Lung (tissue), 12 donors: Measurements from ENCODE around the gene AP2A2. TPM values are rescaled to one million over a fixed set of nuclear protein-coding genes. Genes with fewer than 3 reads are reported as not detected.

Experiments
- ATAC-seq: fragments of 200-7000 bp; cut with Tn5 transposase; one replicate; pipeline ENCODE4 v1.9.1; 2020; ENCODE audit warnings: moderate number of reproducible peaks; ENCODE audit not compliant: insufficient read depth, low FRiP score
- DNase-seq, 3 donors: peaks; one replicate each; pipeline ENCODE4 v3.0.0-alpha.2; 2013 to 2017
- H3K27ac ChIP-seq, 2 donors: one replicate each; pipeline ENCODE4 v1.5.1; 2013; ENCODE audit warnings: mild to moderate bottlenecking in 2 of 2, moderate library complexity in 2 of 2, control low read depth in 1 of 2, inconsistent platforms in 1 of 2, low read depth in 1 of 2, low read length in 1 of 2
- H3K27me3 ChIP-seq, 3 donors: one replicate each; pipeline ENCODE4 v1.5.1; 2013; ENCODE audit warnings: low read length in 2 of 3; ENCODE audit not compliant: control insufficient read depth in 3 of 3, insufficient read depth in 3 of 3
- H3K36me3 ChIP-seq, 4 donors: one replicate each; pipeline ENCODE4 v1.5.1; 2013; ENCODE audit warnings: low read length in 4 of 4, mild to moderate bottlenecking in 1 of 4, moderate library complexity in 1 of 4; ENCODE audit not compliant: control insufficient read depth in 4 of 4, insufficient read depth in 4 of 4
- H3K4me1 ChIP-seq, 5 donors: one replicate each; pipeline ENCODE4 v1.5.1; 2013; ENCODE audit warnings: low read length in 5 of 5, mild to moderate bottlenecking in 2 of 5, moderate library complexity in 1 of 5; ENCODE audit not compliant: control insufficient read depth in 5 of 5, insufficient read depth in 5 of 5
- H3K4me3 ChIP-seq: one replicate; pipeline ENCODE4 v1.5.1; 2013; ENCODE audit warnings: mild to moderate bottlenecking, control low read depth, moderate library complexity
- H3K9ac ChIP-seq, 2 donors: one replicate each; pipeline ENCODE4 v1.5.1; 2013; ENCODE audit warnings: low read length in 2 of 2, control low read depth in 1 of 2; ENCODE audit not compliant: insufficient read depth in 1 of 2
- H3K9me3 ChIP-seq, 4 donors: one replicate each; pipeline ENCODE4 v1.5.1; 2013; ENCODE audit warnings: low read length in 3 of 4, mild to moderate bottlenecking in 1 of 4, moderate library complexity in 1 of 4; ENCODE audit not compliant: control insufficient read depth in 4 of 4, insufficient read depth in 3 of 4
- CTCF ChIP-seq: IDR thresholded peaks from 2 replicates; pipeline ENCODE4 v1.5.1; 2012; ENCODE audit warnings: mild to moderate bottlenecking; ENCODE audit errors: control extremely low read depth, extremely low read depth
- WGBS, 2 donors: extraction: QIAGEN DNeasy Blood & Tissue Kit; methylation state at CpG; one replicate each; pipeline ENCODE4 v1.1.7; 2013; 5-methylcytosine and 5-hydroxymethylcytosine counted together
- polyA plus RNA-seq, 2 donors: library from polyadenylated mRNA; stranded (reverse); fragments of 200-250 nt; gene quantifications; one replicate each; pipeline ENCODE4 v1.2.1, GENCODE V29; 2013
- total RNA-seq, 2 donors: library from RNA; depleted of rRNA in 1 of 2; stranded (reverse); fragments of >200 nt in 1 of 2; gene quantifications; one replicate each; pipeline ENCODE4 v1.2.1, GENCODE V29; 2014 to 2021
- donor health status: control.
- donor health status: control.
- donor health status: Bipolar disorder and iron deficiency.
- donor health status: healthy.
- donor health status: DM: yes; HTN: yes; CAD: no.

AP2A2 gene
- total and polyA plus RNA-seq, 4 donors, result 33.8 to 93.2 (median 54.4) TPM

GRCh38 chr11:897253-898142 lies 28.2 kb upstream of the AP2A2 start:
- no peaks in the 10 kb centered on the region for H3K4me1 ChIP-seq
- no peak for TF ChIP-seq CTCF
- ATAC-seq, result no peak
- H3K9me3 ChIP-seq, result no peaks in the 10 kb centered on the region
- no peak overlapping the region for H3K27ac ChIP-seq
- no peaks in the 10 kb centered on the region for H3K27me3 ChIP-seq
- H3K9ac ChIP-seq, result no peak overlapping the region
- 86 to 92% methylated on average over 16 to 17 of the region's 17 CpGs for WGBS, 2 donors
- no peak overlapping the region for H3K4me3 ChIP-seq
- peaks cover 7 to 42% (median 16%) of the 10 kb centered on the region in 4 donors for H3K36me3 ChIP-seq
- DNase-seq, result peak in 1 of 3 donors; percentile 34

- DNase-seq (peak in 2 of 3 donors; percentile 32 to 52), ATAC-seq (no peak)
- no peak overlapping the region for H3K27ac ChIP-seq
- no peaks in the 10 kb centered on the region for H3K27me3 ChIP-seq
- no peaks in the 10 kb centered on the region for H3K9me3 ChIP-seq
- H3K9ac ChIP-seq, result no peak overlapping the region
- H3K4me3 ChIP-seq, result no peak overlapping the region
- peaks cover 7 to 48% (median 22%) of the 10 kb centered on the region in 4 donors for H3K36me3 ChIP-seq
- 81 to 86% methylated on average over 10 of the region's 10 CpGs for WGBS, 2 donors
- TF ChIP-seq CTCF, result no peak
- H3K4me1 ChIP-seq, result no peaks in the 10 kb centered on the region
These were observed 27.5 kb upstream of the AP2A2 start for GRCh38 chr11:898143-898511.

- H3K4me1 ChIP-seq, result no peaks in the 10 kb centered on the region
- H3K9me3 ChIP-seq, result no peaks in the 10 kb centered on the region
- DNase-seq, result peak in 2 of 3 donors; percentile 18 to 22
- H3K9ac ChIP-seq, result no peak overlapping the region
- no peak for TF ChIP-seq CTCF
- no peak for ATAC-seq
- H3K36me3 ChIP-seq, result peaks cover 7 to 50% (median 24%) of the 10 kb centered on the region in 4 donors
- H3K4me3 ChIP-seq, result no peak overlapping the region
- H3K27me3 ChIP-seq, result no peaks in the 10 kb centered on the region
- H3K27ac ChIP-seq, result no peak overlapping the region
- WGBS, 2 donors, result 88 to 91% methylated on average over 22 of the region's 22 CpGs
These were observed 27.0 kb upstream of the AP2A2 start for GRCh38 chr11:898540-899190.
